ENCODE data around the gene NQO2. TPM values are rescaled to one million over a fixed set of nuclear protein-coding genes. Genes with fewer than 3 reads are reported as not detected.
A peak's percentile ranks its signal among the peaks of the same experiment; 100 is the strongest.

Gene NQO2
- total and polyA plus RNA-seq, 12 donors = 29.5 to 107 (median 52.4) TPM

DNA sequence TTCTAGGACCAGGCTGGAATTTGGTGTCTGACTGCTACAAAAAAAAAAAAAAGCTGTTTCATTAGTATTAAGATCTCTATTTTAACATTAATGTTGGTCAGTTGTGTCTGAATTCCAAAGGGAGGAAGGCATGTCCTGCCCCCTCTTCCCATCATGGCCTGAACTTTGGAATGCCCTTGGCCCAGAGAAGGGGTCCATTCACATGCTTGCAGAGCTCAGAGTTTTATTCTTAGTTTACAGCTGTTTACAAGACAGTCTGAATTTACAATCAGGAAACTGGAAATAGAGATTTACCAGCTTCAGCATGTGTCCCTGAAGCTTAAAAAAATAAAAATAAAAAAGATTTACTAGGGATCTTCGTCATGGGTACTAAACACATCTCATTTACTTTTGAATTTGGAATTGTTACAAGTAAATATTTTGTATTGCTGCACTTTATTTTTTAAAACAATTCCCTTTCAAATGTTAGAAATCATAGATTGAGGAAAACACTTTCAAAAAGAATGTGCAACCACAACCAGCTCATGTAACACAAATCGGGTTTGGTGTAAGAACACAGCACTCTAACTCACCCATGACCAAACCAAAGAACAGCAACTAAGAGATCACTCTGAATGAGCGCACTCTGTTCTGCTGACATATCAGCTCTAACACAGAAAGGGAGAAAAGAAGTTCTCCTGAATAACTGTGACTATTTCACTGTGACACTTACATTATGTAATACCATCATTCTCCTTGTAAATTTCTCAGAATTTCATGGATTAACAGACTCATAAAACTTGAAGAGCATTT lies 21.7 kb upstream of the NQO2 start:
- intact Hi-C loops (cut with DNase I) = no loop called here
- Histone ChIP-seq H3K9me3 (no peaks in the 10 kb centered on the region), H3K4me1 (peaks cover 6 to 42% (median 30%) of the 10 kb centered on the region in 9 donors), H3K4me3 (no peak overlapping the region), H3K27me3 (no peaks in the 10 kb centered on the region), H3K36me3 (no peaks in the 10 kb centered on the region), H3K27ac (peak overlapping the region in 2 of 10 donors; percentile 6 to 23)
- DNase-seq (no peak), ATAC-seq (peak in 1 of 8 donors; percentile 35)
- WGBS, 2 donors = 85 to 92% methylated on average over 3 of the region's 3 CpGs
- TF ChIP-seq, protein P1, sequence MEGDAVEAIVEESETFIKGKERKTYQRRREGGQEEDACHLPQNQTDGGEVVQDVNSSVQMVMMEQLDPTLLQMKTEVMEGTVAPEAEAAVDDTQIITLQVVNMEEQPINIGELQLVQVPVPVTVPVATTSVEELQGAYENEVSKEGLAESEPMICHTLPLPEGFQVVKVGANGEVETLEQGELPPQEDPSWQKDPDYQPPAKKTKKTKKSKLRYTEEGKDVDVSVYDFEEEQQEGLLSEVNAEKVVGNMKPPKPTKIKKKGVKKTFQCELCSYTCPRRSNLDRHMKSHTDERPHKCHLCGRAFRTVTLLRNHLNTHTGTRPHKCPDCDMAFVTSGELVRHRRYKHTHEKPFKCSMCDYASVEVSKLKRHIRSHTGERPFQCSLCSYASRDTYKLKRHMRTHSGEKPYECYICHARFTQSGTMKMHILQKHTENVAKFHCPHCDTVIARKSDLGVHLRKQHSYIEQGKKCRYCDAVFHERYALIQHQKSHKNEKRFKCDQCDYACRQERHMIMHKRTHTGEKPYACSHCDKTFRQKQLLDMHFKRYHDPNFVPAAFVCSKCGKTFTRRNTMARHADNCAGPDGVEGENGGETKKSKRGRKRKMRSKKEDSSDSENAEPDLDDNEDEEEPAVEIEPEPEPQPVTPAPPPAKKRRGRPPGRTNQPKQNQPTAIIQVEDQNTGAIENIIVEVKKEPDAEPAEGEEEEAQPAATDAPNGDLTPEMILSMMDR (IDR thresholded peaks at IDR 0.05) = no peak

DNA sequence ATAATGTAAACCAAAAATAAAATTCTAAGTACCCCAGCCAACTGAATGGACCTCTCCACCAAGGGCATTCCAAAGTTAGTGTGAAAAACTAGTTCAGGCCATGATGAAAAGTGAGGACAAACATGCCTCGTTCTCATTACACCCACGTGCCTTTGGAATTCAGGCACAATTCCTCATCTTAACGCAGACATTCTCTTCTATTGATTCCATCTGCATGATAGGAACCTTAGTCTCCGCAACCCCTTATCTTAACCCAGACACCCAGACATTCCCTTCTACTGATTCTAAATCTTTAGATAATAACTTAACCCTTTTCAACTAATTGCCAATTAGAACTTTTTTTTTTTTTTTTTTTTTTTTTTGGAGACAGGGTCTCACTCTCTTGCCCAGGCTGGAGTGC lies 20.8 kb upstream of the NQO2 start:
- Histone ChIP-seq H3K4me3 (no peak overlapping the region), H3K27ac (no peak overlapping the region), H3K36me3 (no peaks in the 10 kb centered on the region), H3K9me3 (no peaks in the 10 kb centered on the region), H3K27me3 (no peaks in the 10 kb centered on the region), H3K4me1 (peaks cover 6 to 42% (median 30%) of the 10 kb centered on the region in 9 donors)
- intact Hi-C loops (cut with DNase I) = no loop called here
- WGBS, 2 donors = 70 to 71% methylated on average over 4 of the region's 4 CpGs
- no peak for ATAC-seq
- no peak for DNase-seq
- TF ChIP-seq, protein P1 (IDR thresholded peaks at IDR 0.05) = no peak

GRCh38 chr6:2979819-2980464 lies 19.8 kb upstream of the NQO2 start:
- Histone ChIP-seq H3K36me3 (no peaks in the 10 kb centered on the region), H3K4me3 (no peak overlapping the region), H3K27me3 (no peaks in the 10 kb centered on the region), H3K27ac (peak overlapping the region in 3 of 10 donors; percentile 12 to 85 (median 59)), H3K4me1 (peaks cover 6 to 42% (median 30%) of the 10 kb centered on the region in 9 donors), H3K9me3 (no peaks in the 10 kb centered on the region)
- DNase-seq (no peak), ATAC-seq (no peak)
- intact Hi-C loops (cut with DNase I) = loop anchor here in 3 of 10 donors (10.0 kb wide), 2 partner anchors 45 to 135 kb away; partner anchors contain the start of gene SERPINB1 (in 1 of the 3)
- 65 to 70% methylated on average over 2 of the region's 2 CpGs for WGBS, 2 donors
- TF ChIP-seq, protein P1 (IDR thresholded peaks at IDR 0.05) = no peak

- Histone ChIP-seq H3K36me3 (no peaks in the 10 kb centered on the region), H3K27ac (peak overlapping the region in 4 of 10 donors; percentile 12 to 85 (median 62)), H3K9me3 (no peaks in the 10 kb centered on the region), H3K4me1 (peaks cover 6 to 42% (median 30%) of the 10 kb centered on the region in 9 donors), H3K4me3 (no peak overlapping the region), H3K27me3 (no peaks in the 10 kb centered on the region)
- WGBS, 2 donors = 92 to 97% methylated on average over 3 of the region's 3 CpGs
- DNase-seq (no peak), ATAC-seq (no peak)
- intact Hi-C loops (cut with DNase I) = loop anchor here in 3 of 10 donors (10.0 kb wide), 2 partner anchors 46 to 136 kb away; partner anchors contain the start of gene SERPINB1 (in 1 of the 3)
- TF ChIP-seq, protein P1 (IDR thresholded peaks at IDR 0.05) = no peak
Observed at GRCh38 chr6:2980465-2980855, 19.2 kb upstream of the NQO2 start.
